ENCODE results near the gene DDX54.

DNA sequence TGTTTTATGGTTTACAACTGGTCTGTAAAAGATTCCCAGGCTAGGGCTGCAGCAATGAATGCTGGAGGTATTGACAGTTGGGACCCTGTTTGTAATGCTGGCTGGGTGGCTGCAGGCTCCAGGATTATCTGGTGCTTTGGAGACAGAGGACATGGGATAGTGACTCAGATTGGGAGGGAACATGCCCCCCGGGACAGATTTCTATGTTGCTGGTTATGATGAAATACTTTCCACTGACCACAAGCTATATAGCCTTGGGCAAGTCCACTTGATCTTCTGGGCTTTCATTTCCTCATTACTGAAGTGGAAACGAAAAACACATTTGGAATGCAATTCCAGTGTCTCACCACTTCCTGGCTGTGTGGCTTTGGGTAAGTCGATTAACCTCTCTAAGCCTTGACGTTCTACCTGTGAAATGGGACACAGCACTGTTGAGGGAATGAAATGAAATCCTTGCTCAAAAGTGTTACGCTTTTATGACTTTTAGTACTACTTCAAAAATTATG, 29.7 kb upstream of the DDX54 start:
- TF ChIP-seq POLR2A (IDR thresholded peaks at IDR 0.05; ENCODE audit: low read depth) (no peak), POLR2AphosphoS5 (IDR thresholded peaks at IDR 0.05) (peak; percentile 59 to 60), EP300 (IDR thresholded peaks at IDR 0.05) (no peak)
- TF ChIP-seq, protein P1, sequence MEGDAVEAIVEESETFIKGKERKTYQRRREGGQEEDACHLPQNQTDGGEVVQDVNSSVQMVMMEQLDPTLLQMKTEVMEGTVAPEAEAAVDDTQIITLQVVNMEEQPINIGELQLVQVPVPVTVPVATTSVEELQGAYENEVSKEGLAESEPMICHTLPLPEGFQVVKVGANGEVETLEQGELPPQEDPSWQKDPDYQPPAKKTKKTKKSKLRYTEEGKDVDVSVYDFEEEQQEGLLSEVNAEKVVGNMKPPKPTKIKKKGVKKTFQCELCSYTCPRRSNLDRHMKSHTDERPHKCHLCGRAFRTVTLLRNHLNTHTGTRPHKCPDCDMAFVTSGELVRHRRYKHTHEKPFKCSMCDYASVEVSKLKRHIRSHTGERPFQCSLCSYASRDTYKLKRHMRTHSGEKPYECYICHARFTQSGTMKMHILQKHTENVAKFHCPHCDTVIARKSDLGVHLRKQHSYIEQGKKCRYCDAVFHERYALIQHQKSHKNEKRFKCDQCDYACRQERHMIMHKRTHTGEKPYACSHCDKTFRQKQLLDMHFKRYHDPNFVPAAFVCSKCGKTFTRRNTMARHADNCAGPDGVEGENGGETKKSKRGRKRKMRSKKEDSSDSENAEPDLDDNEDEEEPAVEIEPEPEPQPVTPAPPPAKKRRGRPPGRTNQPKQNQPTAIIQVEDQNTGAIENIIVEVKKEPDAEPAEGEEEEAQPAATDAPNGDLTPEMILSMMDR (IDR thresholded peaks at IDR 0.05), result peak in 1 of 3 experiments; percentile 20
